ENCODE data around the gene ZBTB20.

- no peak for TF ChIP-seq EP300 (conservative IDR thresholded peaks at IDR 0.05; ENCODE audit: poor library complexity, severe bottlenecking)
- no peak for TF ChIP-seq CTCF (IDR thresholded peaks at IDR 0.05; ENCODE audit: poor library complexity, severe bottlenecking)
- TF ChIP-seq MXI1 (conservative IDR thresholded peaks at IDR 0.05; ENCODE audit: poor library complexity, severe bottlenecking), result no peak
- no peak for TF ChIP-seq REST (IDR thresholded peaks at IDR 0.05; ENCODE audit: borderline replicate concordance)
- TF ChIP-seq EZH2 (IDR thresholded peaks at IDR 0.05; ENCODE audit: borderline replicate concordance, insufficient read depth, low read length, poor library complexity, severe bottlenecking), result no peak
- no peak for TF ChIP-seq POLR2AphosphoS5 (IDR thresholded peaks at IDR 0.05)
- TF ChIP-seq TAF1 (IDR thresholded peaks at IDR 0.05; ENCODE audit: low read depth), result no peak
- TF ChIP-seq SMC3 (conservative IDR thresholded peaks at IDR 0.05; ENCODE audit: poor library complexity), result no peak
Measured at GRCh38 chr3:114375608-114376421, 771.3 kb downstream of the ZBTB20 start.

All from neural cell (in vitro differentiated cells).